Hepatocyte (in vitro differentiated cells): ENCODE results near the gene ZFC3H1.

ENCODE experiments used
- CTCF ChIP-seq: fragments of 200-600 bp; sonication (generic); IDR thresholded peaks from 2 replicates; pipeline ENCODE4 v1.5.1; 2016; ENCODE audit warnings: antibody characterized with exemption, mild to moderate bottlenecking; ENCODE audit not compliant: poor library complexity
- EZH2 ChIP-seq: fragments of 200-600 bp; sonication (generic); IDR thresholded peaks from 2 replicates; pipeline ENCODE4 v1.6.1; 2016; ENCODE audit warnings: antibody characterized with exemption, mild to moderate bottlenecking, borderline replicate concordance
- EZH2phosphoT487 ChIP-seq: fragments of 200-600 bp; sonication (generic); IDR thresholded peaks from one replicate; pipeline ENCODE4 v1.6.1; 2018; ENCODE audit warnings: antibody characterized with exemption, mild to moderate bottlenecking, low read depth, moderate library complexity; ENCODE audit not compliant: unreplicated experiment, severe bottlenecking

- TF ChIP-seq CTCF (no peak), EZH2phosphoT487 (no peak), EZH2 (no peak)
Measured at GRCh38 chr12:71685312-71685906, 21.8 kb upstream of the ZFC3H1 start.
